Suprapubic skin (tissue), 3 donors: ENCODE measurements around the gene NDUFS3.

Experiments used
- CTCF ChIP-seq, 2 donors: fragments of 200-600 bp in 1 of 2; fragments of 450-650 bp in 1 of 2; sonication (generic) in 1 of 2; IDR thresholded peaks; one replicate each; pipeline ENCODE4 v1.5.1; 2016 to 2019; ENCODE audit warnings: antibody characterized with exemption in 2 of 2, mild to moderate bottlenecking in 1 of 2, moderate library complexity in 1 of 2
- EP300 ChIP-seq: sonication (generic); formaldehyde crosslinking; IDR thresholded peaks from one replicate; pipeline ENCODE4 v1.6.1; 2017; ENCODE audit warnings: antibody characterized with exemption
- POLR2A ChIP-seq, 2 donors: fragments of 450-650 bp; IDR thresholded peaks; one replicate each; pipeline ENCODE4 v1.6.1; 2017; ENCODE audit warnings: antibody characterized with exemption in 2 of 2, mild to moderate bottlenecking in 2 of 2, moderate library complexity in 2 of 2

GRCh38 chr11:47539681-47540039, 39.2 kb upstream of the NDUFS3 start:
- TF ChIP-seq CTCF (IDR thresholded peaks at IDR 0.05), result no peak
- no peak for TF ChIP-seq EP300
- TF ChIP-seq POLR2A (IDR thresholded peaks at IDR 0.05), result no peak
